HepG2 (cell line): Measurements from ENCODE around the gene SULT4A1. TPM values are rescaled to one million over a fixed set of nuclear protein-coding genes. Genes with fewer than 3 reads are reported as not detected.

Source experiments
- ATAC-seq: fragments of 200-7000 bp; cut with Tn5 transposase; 3 replicates; pipeline ENCODE4 v1.9.1; 2020; ENCODE audit warnings: mild to moderate bottlenecking, moderate library complexity
- BruUV-seq: library from RNA; stranded (reverse); fragments of 400-500 nt; replicated peaks from 2 replicates; lab custom pipeline; 2021; lab: Mats Ljungman, UMichigan
- CTCF ChIA-PET: fragments of 300-600 bp; formaldehyde crosslinking; extraction: SDS; loops from one replicate; lab custom pipeline; 2021; ENCODE audit warnings: low total read pairs, inconsistent platforms, low intra/inter-chr PET ratio; lab: Yijun Ruan, JAX
- POLR2A ChIA-PET: fragments of 350-600 bp; sonication (Branson Sonifier 250); formaldehyde crosslinking; loops from one replicate; lab custom pipeline; 2020; ENCODE audit warnings: antibody characterized with exemption, inconsistent platforms; lab: Yijun Ruan, JAX
- DNase-seq: peaks from one replicate; pipeline ENCODE4 v3.0.0-alpha.2; 2015; ENCODE audit warnings: low spot score
- FAIRE-seq: peaks from 3 replicates; lab custom pipeline; 2011; peaks lifted over from hg19 to GRCh38; lab: Jason Lieb, UNC
- H2AFZ ChIP-seq: one replicate; pipeline ENCODE4 v1.6.1; 2011; ENCODE audit warnings: low read length, inconsistent platforms
- H3K27ac ChIP-seq: fragments of 300-600 bp; 3 replicates; pipeline ENCODE4 v1.8.0; 2011; ENCODE audit warnings: mixed run types, mild to moderate bottlenecking, mixed read lengths, low read length, inconsistent platforms; ENCODE audit not compliant: insufficient read depth; ENCODE audit errors: extremely low read length
- H3K27me3 ChIP-seq, 2 experiments: fragments of 200-600 bp in 1 of 2; 2 replicates in 1 of 2; 3 replicates in 1 of 2; pipeline versions ENCODE4 v1.6.0 to v1.8.0; 2011; ENCODE audit warnings: low read length in 2 of 2, mild to moderate bottlenecking in 2 of 2, moderate library complexity in 2 of 2, inconsistent platforms in 1 of 2; ENCODE audit not compliant: insufficient read depth in 2 of 2, control insufficient read depth in 1 of 2
- H3K36me3 ChIP-seq, 2 experiments: fragments of 200-600 bp in 1 of 2; replicated peaks in 1 of 2; 2 replicates in 1 of 2; 3 replicates in 1 of 2; pipeline versions ENCODE4 v1.5.1 to v1.8.0; 2011; ENCODE audit warnings: low read length in 2 of 2, inconsistent platforms in 1 of 2; ENCODE audit not compliant: insufficient read depth in 2 of 2, control insufficient read depth in 1 of 2
- H3K4me1 ChIP-seq: 2 replicates; pipeline ENCODE4 v1.5.1; 2012; ENCODE audit warnings: low read length, inconsistent platforms; ENCODE audit not compliant: insufficient read depth
- H3K4me2 ChIP-seq: 2 replicates; pipeline ENCODE4 v1.6.0; 2011; ENCODE audit warnings: low read depth, low read length, inconsistent platforms
- H3K4me3 ChIP-seq, 3 experiments: fragments of 200-600 bp in 1 of 3; sonication (generic), shearing (Covaris generic) in 1 of 3; replicated peaks in 1 of 3; 2 replicates each; pipeline ENCODE4 v1.5.1; 2011 to 2016; ENCODE audit warnings: low read length in 3 of 3, inconsistent platforms in 2 of 3, low read depth in 2 of 3, mild to moderate bottlenecking in 2 of 3, control low read depth in 1 of 3, mixed read lengths in 1 of 3; ENCODE audit not compliant: insufficient read depth in 1 of 3
- H3K79me2 ChIP-seq: one replicate; pipeline ENCODE4 v1.6.1; 2011; ENCODE audit warnings: low read length, inconsistent platforms; ENCODE audit not compliant: insufficient read depth
- H3K9ac ChIP-seq: 2 replicates; pipeline ENCODE4 v1.6.0; 2011; ENCODE audit warnings: mild to moderate bottlenecking, low read depth, low read length, inconsistent platforms; ENCODE audit not compliant: insufficient read depth
- H3K9me3 ChIP-seq: 2 replicates; pipeline ENCODE4 v1.5.1; 2012; ENCODE audit warnings: mild to moderate bottlenecking, low read length
- H4K20me1 ChIP-seq: 2 replicates; pipeline ENCODE4 v1.6.0; 2011; ENCODE audit warnings: inconsistent platforms, mild to moderate bottlenecking, low read length, moderate library complexity; ENCODE audit not compliant: insufficient read depth
- PITX1 ChIP-seq: sonication (generic); formaldehyde crosslinking; IDR thresholded peaks from 2 replicates; pipeline ENCODE4 v1.5.1; 2020; ENCODE audit warnings: mild to moderate bottlenecking, missing genetic modification reagents
- POLR2AphosphoS5 ChIP-seq: IDR thresholded peaks from 2 replicates; pipeline ENCODE4 v1.6.1; 2012; ENCODE audit warnings: low read depth, low read length
- PRPF4 ChIP-seq: fragments of 200-400 bp; formaldehyde crosslinking; IDR thresholded peaks from 2 replicates; pipeline ENCODE4 v1.6.1; 2016; ENCODE audit warnings: low read length, low read depth; ENCODE audit not compliant: poor library complexity, severe bottlenecking
- SRSF1 ChIP-seq: fragments of 200-400 bp; formaldehyde crosslinking; optimal IDR thresholded peaks from 2 replicates; pipeline ENCODE3; 2017; ENCODE audit warnings: mild to moderate bottlenecking, low read depth, low read length, moderate library complexity
- ZBTB14 ChIP-seq: sonication (generic); formaldehyde crosslinking; IDR thresholded peaks from 2 replicates; pipeline ENCODE4 v1.4.0; 2020; ENCODE audit warnings: missing genetic modification reagents
- ZNF274 ChIP-seq: sonication (generic); formaldehyde crosslinking; IDR thresholded peaks from 2 replicates; pipeline ENCODE4 v1.5.1; 2020; ENCODE audit warnings: mild to moderate bottlenecking, missing genetic modification reagents
- ZNF460 ChIP-seq: sonication (generic); formaldehyde crosslinking; IDR thresholded peaks from 2 replicates; pipeline ENCODE4 v1.5.1; 2020; ENCODE audit warnings: missing genetic modification reagents, mild to moderate bottlenecking, borderline replicate concordance
- ZNF570 ChIP-seq: sonication (generic); formaldehyde crosslinking; IDR thresholded peaks from 2 replicates; pipeline ENCODE4 v1.4.0; 2020; ENCODE audit warnings: mild to moderate bottlenecking, missing genetic modification reagents, borderline replicate concordance
- ZNF737 ChIP-seq: sonication (generic); formaldehyde crosslinking; IDR thresholded peaks from 2 replicates; pipeline ENCODE4 v1.5.0; 2020; ENCODE audit warnings: missing genetic modification reagents, mild to moderate bottlenecking, borderline replicate concordance
- WGBS: methylation state at CpG from one replicate; pipeline ENCODE4 v1.1.6; 2017; ENCODE audit warnings: low lambda C conversion rate; 5-methylcytosine and 5-hydroxymethylcytosine counted together
- in situ Hi-C: cut with HindIII; loops from 2 replicates; pipeline ENCODE4 v1.10.0; 2017; ENCODE audit warnings: low pct_unique_long_range_greater_than_20kb; ENCODE audit not compliant: extremely low pct_ligation_motif_present
- intact Hi-C: fragments of 100-400 bp; cut with micrococcal nuclease; formaldehyde crosslinking; loops from one replicate; pipeline ENCODE4 v1.10.0; 2022; ENCODE audit not compliant: unreplicated experiment
- polyA plus RNA-seq, 8 experiments: library from polyadenylated mRNA; depleted of rRNA in 3 of 8; stranded (reverse) in 7 of 8; unstranded in 1 of 8; fragments of >200 nt; fragmentation: Illumina TruSeq in 4 of 8; extraction: Trizol in 4 of 8; gene quantifications; 2 replicates each; pipeline versions ENCODE4 v1.2.1 to v1.2.3, GENCODE V29; 2011 to 2016; ENCODE audit warnings: low read depth in 4 of 8, missing spikeins in 1 of 8, mixed read lengths in 1 of 8; ENCODE audit not compliant: insufficient read depth in 1 of 8
- total RNA-seq, 5 experiments: library from RNA; depleted of rRNA; stranded (reverse); fragments of >200 nt; fragmentation: Illumina TruSeq; extraction: Trizol; gene quantifications; 2 replicates each; pipeline ENCODE4 v1.2.3, GENCODE V29; 2016; ENCODE audit warnings: low read depth in 1 of 5

Gene SULT4A1
- total and polyA plus RNA-seq, 2 of the 13 experiments (the other 11 are each of a cell fraction or from before 2014, with no cell fraction given), result not detected

- ChIA-PET POLR2A (no interaction called here), CTCF (no interaction called here)
- DNase-seq (no peak), ATAC-seq (no peak), FAIRE-seq (no peak)
- intact Hi-C loops, result no loop called here
- TF ChIP-seq ZNF274 (CRISPR knock-in tag), result no peak
- TF ChIP-seq ZNF737 (CRISPR knock-in tag), result no peak
- no peak for TF ChIP-seq ZBTB14 (CRISPR knock-in tag)
- TF ChIP-seq PRPF4, result no peak
- TF ChIP-seq ZNF570, result no peak
- no peak for TF ChIP-seq PITX1 (CRISPR knock-in tag)
- TF ChIP-seq SRSF1, result no peak
- no peak for TF ChIP-seq POLR2AphosphoS5
- TF ChIP-seq ZNF460, result no peak
- Histone ChIP-seq H2AFZ (no peak overlapping the region), H4K20me1 (no peaks in the 10 kb centered on the region), H3K27me3 (no peaks in the 10 kb centered on the region; a peak in 1 of 5 replicates), H3K9me3 (0 out of 2 replicates have a peak, but pooled peaks cover 15% of the 10 kb centered on the region), H3K4me1 (no peaks in the 10 kb centered on the region), H3K4me2 (no peak overlapping the region), H3K79me2 (no peaks in the 10 kb centered on the region), H3K9ac (no peak overlapping the region), H3K27ac (no peak overlapping the region), H3K36me3 (no peaks in the 10 kb centered on the region), H3K4me3 (no peak overlapping the region)
- BruUV-seq, result no TSS peak
- under 1% methylated on average over 5 of the region's 5 CpGs for WGBS
- in situ Hi-C loops, result no loop called here
Observed at GRCh38 chr22:43802897-43803495, 59.3 kb downstream of the SULT4A1 start.
